AG04449 (cell line): Measurements from ENCODE around the gene PPP1R14B.
A peak's percentile ranks its signal among the peaks of the same experiment; 100 is the strongest.

Experiments used
- CTCF ChIA-PET: fragments of 350-600 bp; formaldehyde crosslinking; extraction: SDS; loops from one replicate; lab custom pipeline; 2021; ENCODE audit warnings: antibody characterized with exemption; lab: Yijun Ruan, JAX
- POLR2A ChIA-PET: fragments of 400-600, 350-600 bp; formaldehyde crosslinking; extraction: SDS; loops from one replicate; lab custom pipeline; 2020; ENCODE audit warnings: antibody characterized with exemption, inconsistent platforms; lab: Yijun Ruan, JAX
- DNase-seq: peaks from one replicate; pipeline ENCODE4 v3.0.0-alpha.2; 2010; ENCODE audit warnings: low read depth, low spot score
- H3K4me3 ChIP-seq: 2 replicates; pipeline ENCODE4 v1.5.1; 2011; ENCODE audit warnings: low read depth, mild to moderate bottlenecking, control low read depth, low read length
- CTCF ChIP-seq: IDR thresholded peaks from one replicate; pipeline ENCODE4 v1.5.1; 2011; ENCODE audit warnings: mild to moderate bottlenecking, moderate library complexity, low read length, control low read depth, inconsistent platforms; ENCODE audit not compliant: insufficient read depth; ENCODE audit errors: missing control alignments

PPP1R14B gene

GRCh38 chr11:64229744-64230170, 17.0 kb downstream of the PPP1R14B start:
- POLR2A ChIA-PET = interaction anchor here (0.6 to 1.0 kb wide), 2 partner anchors 15 to 44 kb away, joined by 3 to 5 read pairs; partner anchors contain the start of gene STIP1
- H3K4me3 ChIP-seq = peak overlapping the region; percentile 81

DNA sequence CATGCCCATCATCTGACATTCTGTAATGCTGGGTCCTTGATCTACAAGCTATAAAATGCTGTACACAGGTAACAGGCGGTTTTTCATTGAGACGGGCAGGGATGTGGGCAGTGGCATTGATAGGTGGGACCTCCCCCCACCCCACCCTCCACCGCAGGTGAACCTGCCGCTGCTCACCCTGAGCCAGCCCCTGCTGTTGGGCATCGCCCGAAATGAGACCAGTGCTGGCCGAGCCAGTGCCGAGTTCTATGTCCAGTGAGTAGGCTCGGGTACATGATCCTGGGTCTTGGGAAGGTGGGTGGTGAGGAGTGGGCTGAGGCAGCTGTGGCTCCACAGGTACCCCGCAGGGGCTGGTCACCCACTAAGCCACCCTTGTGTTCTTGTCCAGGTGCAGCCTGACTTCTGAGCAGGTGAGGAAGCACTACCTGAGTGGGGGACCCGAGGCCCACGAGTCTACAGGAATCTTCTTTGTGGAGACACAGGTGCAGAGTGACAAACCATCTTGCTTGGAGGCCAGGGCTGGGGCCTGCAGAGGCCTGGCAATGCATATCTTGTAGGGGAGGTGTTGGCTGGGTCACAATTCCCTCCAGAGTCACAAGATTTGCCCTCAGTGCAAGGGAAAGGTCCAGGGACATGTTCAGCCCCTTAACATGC, 17.5 kb downstream of the PPP1R14B start:
- H3K4me3 ChIP-seq = no peak overlapping the region
- TF ChIP-seq CTCF = no peak
- CTCF ChIA-PET = interaction anchor here (3.2 kb wide), 1 partner anchor 25 kb away, joined by 10 read pairs; no protein-coding TSS in a partner anchor

More at GRCh38 chr11:64229744-64230170, 17.0 kb downstream of the PPP1R14B start:
- no peak for TF ChIP-seq CTCF
- CTCF ChIA-PET = interaction anchor here (3.2 kb wide), 1 partner anchor 25 kb away, joined by 10 read pairs; no protein-coding TSS in a partner anchor
- DNase-seq = no peak

DNA sequence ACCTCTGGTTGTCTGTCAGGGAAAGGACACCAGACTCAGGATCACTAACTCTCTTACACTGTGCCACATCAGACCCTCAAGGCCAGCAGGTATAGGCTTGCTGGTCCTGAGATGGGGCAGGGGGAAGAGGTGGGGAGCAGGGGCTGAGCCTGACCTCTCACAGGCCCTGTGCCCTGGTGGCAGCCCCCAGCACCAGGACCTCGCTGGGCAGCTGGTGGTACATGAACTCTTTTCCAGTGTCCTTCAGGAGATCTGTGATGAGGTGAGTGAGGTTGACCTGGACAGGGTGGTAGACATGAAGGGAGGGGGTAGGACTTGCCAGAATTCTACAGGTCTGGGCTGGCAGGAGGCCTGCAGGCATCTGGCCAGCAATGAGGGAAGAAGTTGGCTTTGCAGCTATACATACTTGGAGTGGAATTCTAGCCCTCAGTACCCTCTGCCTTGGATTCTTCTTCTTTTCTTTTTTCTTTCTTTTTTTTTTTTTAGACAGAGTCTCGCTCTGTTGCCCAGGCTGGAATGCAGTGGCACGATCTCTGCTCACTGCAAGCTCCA, 19.3 kb downstream of the PPP1R14B start:
- ChIA-PET POLR2A (interaction anchor here (2.5 kb wide), 1 partner anchor 14 kb away, joined by 20 read pairs; the partner anchor contains the start of gene FKBP2), CTCF (interaction anchor here (1.5 to 5.2 kb wide), 5 partner anchors 20 to 76 kb away, joined by 4 to 56 read pairs (median 9); partner anchors contain the start of gene FERMT3)
- TF ChIP-seq CTCF = no peak
- H3K4me3 ChIP-seq = peak overlapping the region; percentile 91
- no peak for DNase-seq

More for the DNA sequence above, 17.5 kb downstream of the PPP1R14B start:
- no peak for DNase-seq
- POLR2A ChIA-PET = interaction anchor here (1.0 kb wide), 1 partner anchor 44 kb away, joined by 3 read pairs; the partner anchor contains the start of gene STIP1

DNA sequence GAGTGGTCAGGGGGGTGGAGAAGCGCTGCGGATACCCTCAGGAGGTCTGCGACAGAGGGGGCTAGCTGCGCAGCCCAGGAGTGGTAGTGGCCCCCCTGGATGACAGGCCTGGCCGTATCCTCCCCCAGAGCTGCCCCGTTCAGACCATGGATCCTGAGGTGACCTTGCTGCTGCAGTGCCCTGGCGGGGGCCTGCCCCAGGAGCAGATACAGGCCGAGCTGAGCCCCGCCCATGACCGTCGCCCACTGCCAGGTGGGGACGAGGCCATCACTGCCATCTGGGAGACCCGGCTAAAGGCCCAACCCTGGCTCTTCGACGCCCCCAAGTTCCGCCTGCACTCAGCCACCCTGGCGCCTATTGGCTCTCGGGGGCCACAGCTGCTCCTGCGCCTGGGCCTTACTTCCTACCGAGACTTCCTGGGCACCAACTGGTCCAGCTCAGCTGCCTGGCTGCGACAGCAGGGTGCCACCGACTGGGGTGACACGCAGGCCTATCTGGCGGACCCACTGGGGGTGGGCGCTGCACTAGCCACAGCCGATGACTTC, 20.2 kb downstream of the PPP1R14B start:
- ChIA-PET POLR2A (interaction anchor here (0.8 to 2.5 kb wide), 8 partner anchors 12 to 44 kb away, joined by 3 to 20 read pairs (median 4); partner anchors contain the start of gene FKBP2), CTCF (interaction anchor here (1.0 to 5.2 kb wide), 8 partner anchors 12 to 77 kb away, joined by 3 to 56 read pairs (median 6); partner anchors contain the start of gene FERMT3)
- no peak for DNase-seq
- TF ChIP-seq CTCF = no peak
- peak overlapping the region; percentile 91 for H3K4me3 ChIP-seq

- H3K4me3 ChIP-seq = peak within 1 kb of the TSS; percentile 91
- ChIA-PET CTCF (interaction anchor here (0.6 to 5.2 kb wide), 10 partner anchors 10 to 78 kb away, joined by 3 to 56 read pairs (median 4); partner anchors contain the start of gene FERMT3), POLR2A (interaction anchor here (0.9 to 2.5 kb wide), 7 partner anchors 11 to 44 kb away, joined by 3 to 20 read pairs (median 5); partner anchors contain the start of gene FKBP2)
- DNase-seq = no peak
- peak; percentile 27 for TF ChIP-seq CTCF
These were observed 20.9 kb downstream of the PPP1R14B start, which contains the start of the genes NUDT22 and TRPT1 for GRCh38 chr11:64225608-64226506. TSS of gene NUDT22 (plus strand) at chr11:64226274. CDS start at chr11:64226653, 379 bp downstream. TSS of gene TRPT1 (minus strand) at chr11:64226186. CDS start at chr11:64225860, 326 bp downstream.
